K562 (cell line): ENCODE data around the gene RAPSN. TPM values are rescaled to one million over a fixed set of nuclear protein-coding genes. Genes with fewer than 3 reads are reported as not detected.

Source experiments
- CGGBP1 ChIP-seq: fragments of 250-450 bp; sonication (Bioruptor Pico); IDR thresholded peaks from 2 replicates; pipeline ENCODE4 v1.9.0; 2021; ENCODE audit warnings: mild to moderate bottlenecking
- CHD4 ChIP-seq: fragments of 200-600 bp; sonication (generic); IDR thresholded peaks from 3 replicates; pipeline ENCODE4 v1.6.1; 2012; ENCODE audit warnings: low read depth, mild to moderate bottlenecking, mixed read lengths, low read length, inconsistent platforms; ENCODE audit not compliant: insufficient read depth, insufficient replicate concordance, poor library complexity, severe bottlenecking
- JUN ChIP-seq, 2 experiments: sonication (generic) in 1 of 2; formaldehyde crosslinking in 1 of 2; IDR thresholded peaks; 2 replicates each; pipeline versions ENCODE4 v1.6.1 to v1.8.0; 2012 to 2022; ENCODE audit warnings: borderline replicate concordance in 2 of 2, mild to moderate bottlenecking in 2 of 2, improper control_type of control experiment in 1 of 2, low read depth in 1 of 2, low read length in 1 of 2, missing genetic modification reagents in 1 of 2
- MAFF ChIP-seq: IDR thresholded peaks from 2 replicates; pipeline ENCODE4 v1.6.1; 2012; ENCODE audit warnings: low read length, improper control_type of control experiment
- MECOM ChIP-seq: fragments of 250-450 bp; sonication (Bioruptor Pico); IDR thresholded peaks from 2 replicates; pipeline ENCODE4 v1.8.0; 2022; ENCODE audit warnings: inconsistent platforms
- MXD1 ChIP-seq: fragments of 250-450 bp; sonication (Bioruptor Pico); IDR thresholded peaks from 2 replicates; pipeline ENCODE4 v1.8.0; 2021; ENCODE audit warnings: borderline replicate concordance, mild to moderate bottlenecking, moderate library complexity; ENCODE audit not compliant: poor library complexity, severe bottlenecking
- NR4A1 ChIP-seq, 2 experiments: fragments of 250-450 bp in 1 of 2; fragments of 450-650 bp in 1 of 2; sonication (Bioruptor Pico) in 1 of 2; IDR thresholded peaks; 2 replicates each; pipeline versions ENCODE4 v1.4.0 to v1.6.1; 2016 to 2020; ENCODE audit warnings: mild to moderate bottlenecking in 2 of 2, missing compliant biosample characterization in 1 of 2, missing genetic modification characterization in 1 of 2, moderate library complexity in 1 of 2
- REST ChIP-seq, 2 experiments: fragments of 450-650 bp; formaldehyde crosslinking in 1 of 2; IDR thresholded peaks; 2 replicates each; pipeline versions ENCODE4 v1.4.0 to v1.6.1; 2014 to 2020; ENCODE audit warnings: mild to moderate bottlenecking in 2 of 2, borderline replicate concordance in 1 of 2, low read depth in 1 of 2
- SAFB ChIP-seq: fragments of 200-400 bp; formaldehyde crosslinking; IDR thresholded peaks from 2 replicates; pipeline ENCODE4 v1.6.1; 2017; ENCODE audit warnings: low read depth, low read length, borderline replicate concordance
- SNAPC5 ChIP-seq: fragments of 250-450 bp; sonication (Bioruptor Pico); IDR thresholded peaks from 2 replicates; pipeline ENCODE4 v1.8.0; 2021; ENCODE audit warnings: moderate library complexity, mild to moderate bottlenecking, inconsistent platforms
- TAL1 ChIP-seq: fragments of 450-650 bp; IDR thresholded peaks from 2 replicates; pipeline ENCODE4 v1.6.1; 2016; ENCODE audit warnings: mild to moderate bottlenecking
- TCF7 ChIP-seq: sonication (generic); IDR thresholded peaks from 2 replicates; pipeline ENCODE4 v1.6.1; 2016; ENCODE audit warnings: antibody characterized with exemption, borderline replicate concordance
- ZKSCAN3 ChIP-seq: fragments of 250-450 bp; sonication (Bioruptor Pico); IDR thresholded peaks from 2 replicates; pipeline ENCODE4 v1.4.0; 2020
- ZKSCAN8 ChIP-seq: fragments of 200-800 bp; sonication (Bioruptor generic); IDR thresholded peaks from 2 replicates; pipeline ENCODE4 v1.6.1; 2016; ENCODE audit warnings: missing genetic modification characterization, missing compliant biosample characterization
- ZNF212 ChIP-seq: fragments of 450-650 bp; formaldehyde crosslinking; IDR thresholded peaks from 2 replicates; pipeline ENCODE4 v1.4.0; 2020; ENCODE audit warnings: mild to moderate bottlenecking
- ZNF699 ChIP-seq: fragments of 250-450 bp; sonication (Bioruptor Pico); IDR thresholded peaks from 2 replicates; pipeline ENCODE4 v1.8.0; 2021; ENCODE audit warnings: mild to moderate bottlenecking, moderate library complexity; ENCODE audit not compliant: insufficient replicate concordance
- polyA plus RNA-seq, 8 experiments: library from polyadenylated mRNA; depleted of rRNA in 4 of 8; stranded (reverse) in 5 of 8; unstranded in 3 of 8; fragments of >200 nt; fragmentation: Nextera tagmentation in 2 of 8; fragmentation: Illumina TruSeq in 1 of 8; extraction: Ambion mirVana in 2 of 8; extraction: Trizol in 1 of 8; gene quantifications; 2 replicates each; pipeline versions ENCODE4 v1.2.1 to v1.2.3, GENCODE V29; 2011 to 2014; ENCODE audit warnings: inconsistent platforms in 1 of 8, missing spikeins in 1 of 8
- total RNA-seq, 7 experiments: library from RNA; depleted of rRNA in 6 of 7; stranded (reverse); fragments of >200 nt in 6 of 7; fragmentation: Illumina TruSeq in 2 of 7; extraction: Trizol in 2 of 7; gene quantifications; 2 replicates each; pipeline versions ENCODE4 v1.2.1 to v1.2.3, GENCODE V29; 2011 to 2021; ENCODE audit warnings: low replicate concordance in 1 of 7

Gene RAPSN
- total and polyA plus RNA-seq, 9 of the 15 experiments (the other 6 are each of a cell fraction or from before 2014, with no cell fraction given) = 0.06 to 0.11 TPM; not detected in 7

GRCh38 chr11:47426062-47426956 lies 22.6 kb downstream of the RAPSN start, which contains the start of gene PSMC3 (continued):
- no peak for TF ChIP-seq TCF7
- no peak for TF ChIP-seq TAL1
- TF ChIP-seq CHD4 = no peak
- no peak for TF ChIP-seq REST (IDR thresholded peaks at IDR 0.05; ENCODE audit: borderline replicate concordance)
- TF ChIP-seq REST (CRISPR knock-in tag; IDR thresholded peaks at IDR 0.05; ENCODE audit: low read depth) = no peak
- no peak for TF ChIP-seq SAFB
- TF ChIP-seq JUN (IDR thresholded peaks at IDR 0.05; ENCODE audit: borderline replicate concordance, low read depth, low read length) = 0 out of 2 replicates have a peak, but pooled peaks have one; percentile 23
- no peak for TF ChIP-seq JUN (CRISPR knock-in tag; IDR thresholded peaks at IDR 0.05; ENCODE audit: borderline replicate concordance)
- no peak for TF ChIP-seq ZKSCAN3 (CRISPR knock-in tag)
- TF ChIP-seq CGGBP1 (CRISPR knock-in tag) = no peak
- no peak for TF ChIP-seq ZNF699
- TF ChIP-seq NR4A1 (CRISPR knock-in tag; IDR thresholded peaks at IDR 0.05) = no peak
- no peak for TF ChIP-seq NR4A1 (tag; IDR thresholded peaks at IDR 0.05)
- no peak for TF ChIP-seq ZKSCAN8
- TF ChIP-seq SNAPC5 = no peak
- peak; percentile 64 for TF ChIP-seq MAFF
- peak; percentile 55; the same call in 1 of the 2 replicates for TF ChIP-seq MECOM (CRISPR knock-in tag)
- TF ChIP-seq ZNF212 (CRISPR knock-in tag) = 0 out of 2 replicates have a peak, but pooled peaks have one; percentile 27
- peak; percentile 7 for TF ChIP-seq MXD1
